ENCODE results near the gene APBB1IP.
A peak's percentile ranks its signal among the peaks of the same experiment; 100 is the strongest.
"Not testable (repeated sequence)": the region's sequence is repeated elsewhere in the genome, so short reads cannot be mapped to it uniquely, and the experiment has no call there.

APBB1IP gene

GRCh38 chr10:26477501-26477900 is 39.4 kb downstream of the APBB1IP start:
- no peak for DNase-seq (ENCODE audit: low read depth in 2 of 2)

GRCh38 chr10:26478061-26478460 is 39.9 kb downstream of the APBB1IP start:
- no peak for DNase-seq (ENCODE audit: low read depth in 2 of 2)

- no peak for DNase-seq (ENCODE audit: low read depth in 2 of 2)
These were observed 41.8 kb downstream of the APBB1IP start for GRCh38 chr10:26479766-26480492.

- DNase-seq (ENCODE audit: low read depth in 2 of 2): no peak
These were observed 43.2 kb downstream of the APBB1IP start for GRCh38 chr10:26481315-26481692.

GRCh38 chr10:26481914-26482550 is 43.9 kb downstream of the APBB1IP start:
- no peak for DNase-seq (ENCODE audit: low read depth in 2 of 2)

GRCh38 chr10:26483554-26483953 is 45.4 kb downstream of the APBB1IP start:
- no peak for DNase-seq (ENCODE audit: low read depth in 2 of 2)

GRCh38 chr10:26485150-26485941 is 47.2 kb downstream of the APBB1IP start:
- DNase-seq (ENCODE audit: low read depth in 2 of 2): no peak

GRCh38 chr10:26486304-26486703 is 48.2 kb downstream of the APBB1IP start:
- no peak for DNase-seq (ENCODE audit: low read depth in 2 of 2)

GRCh38 chr10:26486990-26487850 is 49.1 kb downstream of the APBB1IP start:
- DNase-seq (ENCODE audit: low read depth in 2 of 2): peak; percentile 55

- peak in 1 of 2 experiments; percentile 18 for DNase-seq (ENCODE audit: low read depth in 2 of 2)
These were observed 50.2 kb downstream of the APBB1IP start for GRCh38 chr10:26488344-26488743.

GRCh38 chr10:26489081-26489480 is 50.9 kb downstream of the APBB1IP start:
- DNase-seq (ENCODE audit: low read depth in 2 of 2): no peak

GRCh38 chr10:26490367-26490766 is 52.2 kb downstream of the APBB1IP start:
- not testable (repeated sequence) for DNase-seq (ENCODE audit: low read depth in 2 of 2)

GRCh38 chr10:26491276-26491675 is 53.1 kb downstream of the APBB1IP start:
- DNase-seq (ENCODE audit: low read depth in 2 of 2): no peak

- DNase-seq (ENCODE audit: low read depth in 2 of 2): no peak
These were observed 53.8 kb downstream of the APBB1IP start for GRCh38 chr10:26491934-26492333.

GRCh38 chr10:26492725-26493124 is 54.6 kb downstream of the APBB1IP start:
- DNase-seq (ENCODE audit: low read depth in 2 of 2): not testable (repeated sequence)

GRCh38 chr10:26494018-26494417 is 55.9 kb downstream of the APBB1IP start:
- no peak for DNase-seq (ENCODE audit: low read depth in 2 of 2)

- no peak for DNase-seq (ENCODE audit: low read depth in 2 of 2)
These were observed 61.3 kb downstream of the APBB1IP start for GRCh38 chr10:26499426-26499825.

- DNase-seq (ENCODE audit: low read depth in 2 of 2): no peak
These were observed 64.8 kb downstream of the APBB1IP start for GRCh38 chr10:26502986-26503385.

- DNase-seq (ENCODE audit: low read depth in 2 of 2): peak in 1 of 2 experiments; percentile 16
These were observed 65.8 kb downstream of the APBB1IP start for GRCh38 chr10:26503911-26504310.

- not testable (repeated sequence) for DNase-seq (ENCODE audit: low read depth in 2 of 2)
These were observed 66.3 kb downstream of the APBB1IP start for GRCh38 chr10:26504429-26504828.

GRCh38 chr10:26505491-26505890 is 67.3 kb downstream of the APBB1IP start:
- no peak for DNase-seq (ENCODE audit: low read depth in 2 of 2)

- no peak for DNase-seq (ENCODE audit: low read depth in 2 of 2)
These were observed 68.6 kb downstream of the APBB1IP start for GRCh38 chr10:26506736-26507135.
